AG04449 (cell line): ENCODE data around the gene KIAA2012.

Source experiments
- CTCF ChIA-PET: fragments of 350-600 bp; formaldehyde crosslinking; extraction: SDS; loops from one replicate; lab custom pipeline; 2021; ENCODE audit warnings: antibody characterized with exemption; lab: Yijun Ruan, JAX
- POLR2A ChIA-PET: fragments of 400-600, 350-600 bp; formaldehyde crosslinking; extraction: SDS; loops from one replicate; lab custom pipeline; 2020; ENCODE audit warnings: antibody characterized with exemption, inconsistent platforms; lab: Yijun Ruan, JAX
- DNase-seq: peaks from one replicate; pipeline ENCODE4 v3.0.0-alpha.2; 2010; ENCODE audit warnings: low read depth, low spot score
- H3K4me3 ChIP-seq: 2 replicates; pipeline ENCODE4 v1.5.1; 2011; ENCODE audit warnings: low read depth, mild to moderate bottlenecking, control low read depth, low read length
- CTCF ChIP-seq: IDR thresholded peaks from one replicate; pipeline ENCODE4 v1.5.1; 2011; ENCODE audit warnings: mild to moderate bottlenecking, moderate library complexity, low read length, control low read depth, inconsistent platforms; ENCODE audit not compliant: insufficient read depth; ENCODE audit errors: missing control alignments

The KIAA2012 gene

GRCh38 chr2:202178346-202178958 lies 105.4 kb downstream of the KIAA2012 start:
- no peak for DNase-seq
- POLR2A ChIA-PET, result interaction anchor here (0.6 kb wide), 2 partner anchors 73 to 332 kb away, joined by 3 read pairs; no protein-coding TSS in a partner anchor
- H3K4me3 ChIP-seq, result no peak overlapping the region
- CTCF ChIA-PET, result interaction anchor here (0.6 to 4.8 kb wide), 60 partner anchors 8 to 946 kb away, joined by 3 to 59 read pairs (median 4); partner anchors contain the start of genes ALS2, CDK15 and KIAA2012
- peak; percentile 65 for TF ChIP-seq CTCF

- no peak for TF ChIP-seq CTCF
- no peak overlapping the region for H3K4me3 ChIP-seq
- DNase-seq, result no peak
- CTCF ChIA-PET, result interaction anchor here (0.8 to 1.4 kb wide), 4 partner anchors 13 to 325 kb away, joined by 3 to 4 read pairs (median 3); no protein-coding TSS in a partner anchor
- POLR2A ChIA-PET, result no interaction called here
Observed at GRCh38 chr2:202184557-202184956, 111.5 kb downstream of the KIAA2012 start.

- ChIA-PET CTCF (interaction anchor here (0.8 to 1.4 kb wide), 3 partner anchors 14 to 324 kb away, joined by 3 read pairs; no protein-coding TSS in a partner anchor), POLR2A (no interaction called here)
- H3K4me3 ChIP-seq, result no peak overlapping the region
- no peak for TF ChIP-seq CTCF
- DNase-seq, result no peak
Observed at GRCh38 chr2:202185156-202185555, 112.1 kb downstream of the KIAA2012 start.

- no peak overlapping the region for H3K4me3 ChIP-seq
- ChIA-PET POLR2A (no interaction called here), CTCF (interaction anchor here (1.1 to 1.3 kb wide), 2 partner anchors 8 to 22 kb away, joined by 4 to 6 read pairs; no protein-coding TSS in a partner anchor)
- no peak for DNase-seq
- TF ChIP-seq CTCF, result no peak
Observed at GRCh38 chr2:202186641-202187202, 113.7 kb downstream of the KIAA2012 start.

- POLR2A ChIA-PET, result no interaction called here
- CTCF ChIA-PET, result interaction anchor here (1.1 to 1.3 kb wide), 2 partner anchors 9 to 23 kb away, joined by 4 to 6 read pairs; no protein-coding TSS in a partner anchor
- no peak for DNase-seq
- H3K4me3 ChIP-seq, result no peak overlapping the region
- TF ChIP-seq CTCF, result no peak
Observed at GRCh38 chr2:202187570-202187969, 114.5 kb downstream of the KIAA2012 start.

GRCh38 chr2:202193305-202193704 lies 120.2 kb downstream of the KIAA2012 start:
- ChIA-PET POLR2A (no interaction called here), CTCF (interaction anchor here (2.2 kb wide), 1 partner anchor 14 kb away, joined by 21 read pairs; no protein-coding TSS in a partner anchor)
- no peak for DNase-seq
- H3K4me3 ChIP-seq, result no peak overlapping the region
- TF ChIP-seq CTCF, result no peak
